WI38 (cell line): ENCODE data around the gene ZBTB6.

ENCODE experiments used
- H3K4me3 ChIP-seq: 2 replicates; pipeline ENCODE4 v1.5.1; 2011; ENCODE audit warnings: low read depth, mild to moderate bottlenecking, control low read depth, low read length
- CTCF ChIP-seq: IDR thresholded peaks from 2 replicates; pipeline ENCODE4 v1.5.1; 2012; ENCODE audit warnings: low read depth, mild to moderate bottlenecking, control low read depth, low read length

ZBTB6 gene

GRCh38 chr9:122948313-122948712 is 35.2 kb upstream of the ZBTB6 start:
- no peak overlapping the region for H3K4me3 ChIP-seq
- TF ChIP-seq CTCF, result no peak

GRCh38 chr9:122946461-122947005 is 33.4 kb upstream of the ZBTB6 start:
- no peak for TF ChIP-seq CTCF
- H3K4me3 ChIP-seq, result no peak overlapping the region

- no peak overlapping the region for H3K4me3 ChIP-seq
- no peak for TF ChIP-seq CTCF
Measured at GRCh38 chr9:122944960-122945888, 32.1 kb upstream of the ZBTB6 start.

GRCh38 chr9:122941582-122942234 is 28.6 kb upstream of the ZBTB6 start:
- peak overlapping the region; percentile 93 for H3K4me3 ChIP-seq
- no peak for TF ChIP-seq CTCF

GRCh38 chr9:122940749-122941581 is 27.8 kb upstream of the ZBTB6 start, which contains the start of gene RABGAP1:
Gene RABGAP1, plus strand, starts transcription at chr9:122941020. Its CDS starts 16,040 bp downstream, at chr9:122957060.
- no peak for TF ChIP-seq CTCF
- H3K4me3 ChIP-seq, result peak within 1 kb of the TSS; percentile 93

GRCh38 chr9:122940454-122940748 is 27.3 kb upstream of the ZBTB6 start:
- TF ChIP-seq CTCF, result no peak
- H3K4me3 ChIP-seq, result peak overlapping the region; percentile 29
